Heart left ventricle (tissue), 13 donors: Measurements from ENCODE around the gene ACTN2.

Experiments used
- POLR2A ChIP-seq, 2 donors: fragments of 450-650 bp; IDR thresholded peaks; one replicate each; pipeline ENCODE4 v1.6.1; 2017; ENCODE audit warnings: antibody characterized with exemption in 2 of 2, mild to moderate bottlenecking in 2 of 2, moderate library complexity in 2 of 2
- TF ChIP-seq, protein P1 (sequence below), 12 donors: fragments of 200-600 bp; sonication (generic) in 4 of 12; IDR thresholded peaks; one replicate each; pipeline versions ENCODE4 v1.5.0 to v1.8.0; 2018 to 2022; ENCODE audit warnings: antibody characterized with exemption in 12 of 12, mild to moderate bottlenecking in 5 of 12
- donor health status: ischemic (EF 13 %, LVEDD 7.1; RV severe dilation, severe dysfunction).
- donor health status: DM: no; HTN: yes; CAD: no.
- donor health status: DM: no; HTN: no; CAD: no.
- donor health status: ischemic (EF 25% LVEDD 6.9; RV normal size, moderate dysfunction).
- donor health status: ischemic (EF 25% LVEDD 5.7; RV mildly dilated, moderate dysfunction).
- donor health status: ischemic (EF 35%, LVEDD 5.7; RV mildly dilated, moderate dysfunction).
- donor health status: nonischemic (EF 11% LVEDD 7.7; RV severe dilation, severe dysfunction).
- donor health status: DM: yes; HTN: yes; CAD: no.
- donor health status: PGD.
- donor health status: ischemic (EF 29% LVEDD 5.4; RV normal size, mild dysfunction).
- donor health status: nonischemic (EF 23%, LVEDD 6.1; RV moderate dilation, normal function).

DNA sequence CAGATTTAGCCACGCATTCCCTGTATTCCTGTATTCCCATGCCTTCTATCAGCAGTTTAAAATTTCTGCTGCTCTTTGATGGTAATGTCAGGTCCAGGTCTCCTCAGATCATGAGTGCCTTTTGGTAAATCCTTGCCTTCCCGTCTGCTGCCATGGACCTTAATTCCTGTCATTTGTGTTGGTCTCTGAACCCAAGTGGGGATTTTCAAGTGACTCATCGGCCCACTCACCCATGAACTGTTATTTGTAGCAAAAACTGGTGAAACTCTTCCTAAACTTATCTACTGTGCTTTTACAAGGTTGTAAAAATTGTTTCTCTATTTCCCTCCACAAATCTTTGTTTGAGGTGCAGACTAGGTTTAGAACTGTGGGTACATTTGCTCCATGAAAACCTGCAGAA is 47.4 kb downstream of the ACTN2 start:
- TF ChIP-seq, protein P1, sequence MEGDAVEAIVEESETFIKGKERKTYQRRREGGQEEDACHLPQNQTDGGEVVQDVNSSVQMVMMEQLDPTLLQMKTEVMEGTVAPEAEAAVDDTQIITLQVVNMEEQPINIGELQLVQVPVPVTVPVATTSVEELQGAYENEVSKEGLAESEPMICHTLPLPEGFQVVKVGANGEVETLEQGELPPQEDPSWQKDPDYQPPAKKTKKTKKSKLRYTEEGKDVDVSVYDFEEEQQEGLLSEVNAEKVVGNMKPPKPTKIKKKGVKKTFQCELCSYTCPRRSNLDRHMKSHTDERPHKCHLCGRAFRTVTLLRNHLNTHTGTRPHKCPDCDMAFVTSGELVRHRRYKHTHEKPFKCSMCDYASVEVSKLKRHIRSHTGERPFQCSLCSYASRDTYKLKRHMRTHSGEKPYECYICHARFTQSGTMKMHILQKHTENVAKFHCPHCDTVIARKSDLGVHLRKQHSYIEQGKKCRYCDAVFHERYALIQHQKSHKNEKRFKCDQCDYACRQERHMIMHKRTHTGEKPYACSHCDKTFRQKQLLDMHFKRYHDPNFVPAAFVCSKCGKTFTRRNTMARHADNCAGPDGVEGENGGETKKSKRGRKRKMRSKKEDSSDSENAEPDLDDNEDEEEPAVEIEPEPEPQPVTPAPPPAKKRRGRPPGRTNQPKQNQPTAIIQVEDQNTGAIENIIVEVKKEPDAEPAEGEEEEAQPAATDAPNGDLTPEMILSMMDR (IDR thresholded peaks at IDR 0.05) = no peak
- TF ChIP-seq POLR2A (IDR thresholded peaks at IDR 0.05) = no peak
